ENCODE measurements around the gene MOXD1. TPM values are rescaled to one million over a fixed set of nuclear protein-coding genes. Genes with fewer than 3 reads are reported as not detected.

The MOXD1 gene
- total RNA-seq, 1 donor from 2014 or later: 83.6 TPM

- peaks cover 8% of the 10 kb centered on the region for H3K36me3 Mint-ChIP-seq (ENCODE audit: low read depth)
- peaks cover 2% of the 10 kb centered on the region for H3K9me3 Mint-ChIP-seq
- peaks cover 52% of the 10 kb centered on the region for H3K27me3 Mint-ChIP-seq (ENCODE audit: low read depth)
- peaks cover 18% of the 10 kb centered on the region for H3K4me1 Mint-ChIP-seq
- no peak overlapping the region for H3K27ac Mint-ChIP-seq (ENCODE audit: unreplicated experiment)
- DNase-seq (ENCODE audit: low read depth, low spot score): no peak
- no peak overlapping the region for H3K4me3 Mint-ChIP-seq
- no peak for TF ChIP-seq CTCF (conservative IDR thresholded peaks at IDR 0.05)
These were observed 36.8 kb downstream of the MOXD1 start for GRCh38 chr6:132364306-132365074.

DNA sequence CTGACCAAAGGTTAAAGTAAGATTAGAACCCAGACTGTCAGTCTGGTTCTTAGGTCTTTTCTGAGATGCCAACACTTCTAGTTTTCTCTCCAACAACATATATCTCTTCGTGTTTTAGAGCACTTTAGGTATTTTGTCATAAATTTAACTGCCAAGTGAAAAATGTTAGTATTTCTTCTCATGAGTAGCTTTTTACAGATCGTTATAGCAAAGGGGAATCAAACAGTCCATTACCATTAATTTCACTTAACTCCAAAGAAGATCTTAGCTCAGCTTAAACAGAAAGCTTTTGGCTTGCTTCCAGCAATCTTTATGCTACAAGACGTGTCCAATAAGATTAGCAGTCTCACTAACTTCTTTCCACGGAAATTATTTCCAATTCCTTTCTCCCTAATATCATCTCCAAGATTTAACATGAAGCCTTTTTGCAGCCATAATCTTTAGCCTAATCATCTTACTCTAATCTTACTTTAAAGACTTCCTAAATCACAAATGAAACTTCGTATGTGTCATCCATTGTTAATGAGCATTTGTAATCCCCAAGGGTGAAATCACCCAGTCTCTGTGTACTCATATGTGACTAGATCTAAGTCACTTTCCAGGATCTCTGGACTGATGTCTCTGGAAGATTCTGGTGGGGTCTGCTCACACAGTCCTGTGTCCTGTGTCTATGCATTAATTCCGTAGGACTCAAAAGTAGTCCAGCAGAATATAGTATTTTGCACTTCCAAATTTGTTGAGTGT lies 38.7 kb downstream of the MOXD1 start:
- no peak overlapping the region for H3K4me3 Mint-ChIP-seq
- peaks cover 12% of the 10 kb centered on the region for H3K4me1 Mint-ChIP-seq
- peaks cover 13% of the 10 kb centered on the region for H3K36me3 Mint-ChIP-seq (ENCODE audit: low read depth)
- peaks cover 2% of the 10 kb centered on the region for H3K9me3 Mint-ChIP-seq
- no peak for TF ChIP-seq CTCF (conservative IDR thresholded peaks at IDR 0.05)
- H3K27ac Mint-ChIP-seq (ENCODE audit: unreplicated experiment): no peak overlapping the region
- no peak for DNase-seq (ENCODE audit: low read depth, low spot score)
- peaks cover 40% of the 10 kb centered on the region for H3K27me3 Mint-ChIP-seq (ENCODE audit: low read depth)

DNA sequence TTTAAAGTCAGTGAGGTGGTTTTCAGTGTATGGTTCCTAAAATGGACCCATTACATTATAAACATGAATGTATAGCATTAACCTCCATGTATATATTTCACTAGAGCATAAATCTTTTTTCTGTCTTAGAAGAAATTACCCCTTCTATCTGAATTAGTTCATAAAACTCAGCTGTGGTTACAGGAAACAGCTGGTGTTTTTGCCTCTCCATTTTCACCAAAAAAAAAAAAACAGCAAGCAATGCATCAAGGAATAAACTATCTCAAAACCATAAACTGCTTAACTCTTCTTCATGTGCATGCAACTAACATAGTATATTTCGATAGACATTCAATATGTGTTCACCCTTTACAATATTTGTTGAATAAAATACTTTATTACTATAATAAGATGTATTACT lies 40.2 kb downstream of the MOXD1 start:
- Mint-ChIP-seq H3K4me1 (peaks cover 12% of the 10 kb centered on the region), H3K27ac (ENCODE audit: unreplicated experiment) (no peak overlapping the region), H3K27me3 (ENCODE audit: low read depth) (peaks cover 31% of the 10 kb centered on the region), H3K36me3 (ENCODE audit: low read depth) (peaks cover 14% of the 10 kb centered on the region), H3K4me3 (no peak overlapping the region), H3K9me3 (peaks cover 2% of the 10 kb centered on the region)
- DNase-seq (ENCODE audit: low read depth, low spot score): no peak
- TF ChIP-seq CTCF (conservative IDR thresholded peaks at IDR 0.05): no peak

- no peak for DNase-seq (ENCODE audit: low read depth, low spot score)
- peaks cover 22% of the 10 kb centered on the region for H3K27me3 Mint-ChIP-seq (ENCODE audit: low read depth)
- peaks cover 2% of the 10 kb centered on the region for H3K4me1 Mint-ChIP-seq
- TF ChIP-seq CTCF (conservative IDR thresholded peaks at IDR 0.05): no peak
- peaks cover 22% of the 10 kb centered on the region for H3K36me3 Mint-ChIP-seq (ENCODE audit: low read depth)
- H3K9me3 Mint-ChIP-seq: peaks cover 6% of the 10 kb centered on the region
- no peak overlapping the region for H3K4me3 Mint-ChIP-seq
- no peak overlapping the region for H3K27ac Mint-ChIP-seq (ENCODE audit: unreplicated experiment)
These were observed 41.4 kb downstream of the MOXD1 start for GRCh38 chr6:132359886-132360285.

DNA sequence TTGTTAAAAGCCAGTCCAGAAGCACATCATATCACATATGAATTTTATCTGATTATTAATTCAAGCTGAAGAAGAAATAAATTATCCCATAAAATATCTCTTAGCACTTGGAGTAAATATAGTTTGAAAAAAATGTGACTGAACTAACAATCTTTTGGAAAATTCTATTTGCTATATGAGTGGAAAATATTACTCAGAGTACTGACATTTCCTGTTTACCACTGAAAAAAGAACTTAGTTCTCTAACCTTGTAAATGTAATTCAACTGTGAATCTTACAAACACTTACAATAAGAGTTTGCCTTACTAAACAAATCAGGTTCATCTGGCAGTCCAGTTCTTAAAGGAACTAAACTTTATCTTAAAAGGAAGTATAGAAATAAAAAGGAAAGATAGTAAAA lies 44.2 kb downstream of the MOXD1 start:
- H3K36me3 Mint-ChIP-seq (ENCODE audit: low read depth): peaks cover 41% of the 10 kb centered on the region
- H3K27me3 Mint-ChIP-seq (ENCODE audit: low read depth): peaks cover 8% of the 10 kb centered on the region
- no peak for TF ChIP-seq CTCF (conservative IDR thresholded peaks at IDR 0.05)
- peaks cover 10% of the 10 kb centered on the region for H3K9me3 Mint-ChIP-seq
- no peaks in the 10 kb centered on the region for H3K4me1 Mint-ChIP-seq
- H3K27ac Mint-ChIP-seq (ENCODE audit: unreplicated experiment): no peak overlapping the region
- no peak for DNase-seq (ENCODE audit: low read depth, low spot score)
- H3K4me3 Mint-ChIP-seq: no peak overlapping the region
